Retinal pigment epithelial cell (primary cell): ENCODE measurements around the gene LRRC4C.

Experiments
- DNase-seq: peaks from one replicate; pipeline ENCODE4 v3.0.0-alpha.2; 2010; ENCODE audit warnings: low read depth
- H3K4me3 ChIP-seq: 2 replicates; pipeline ENCODE4 v1.5.1; 2011; ENCODE audit warnings: mild to moderate bottlenecking, low read length, control low read depth, moderate library complexity
- CTCF ChIP-seq: conservative IDR thresholded peaks from 2 replicates; pipeline ENCODE4 v1.5.1; 2011; ENCODE audit warnings: low read depth, low read length, control low read depth, inconsistent platforms

LRRC4C gene

DNA sequence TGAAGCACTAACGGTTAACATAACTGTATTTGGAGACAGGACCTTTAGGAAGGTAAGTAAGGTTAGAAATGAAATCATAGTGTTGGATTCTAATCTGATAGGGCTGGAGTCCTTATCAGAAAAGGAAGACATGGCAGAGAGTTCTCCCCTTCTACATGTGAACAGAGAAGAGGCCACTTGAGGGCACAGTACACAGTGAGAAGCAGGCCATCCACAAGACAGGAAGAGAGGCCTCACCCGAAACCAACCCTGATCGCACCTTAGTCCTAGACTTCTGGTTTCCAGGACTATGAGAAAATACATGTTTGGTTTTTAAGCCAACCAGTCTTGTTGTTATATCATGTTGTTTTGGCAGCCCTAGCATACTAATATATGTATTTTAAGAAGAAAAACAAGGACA, 170.0 kb downstream of the LRRC4C start:
- TF ChIP-seq CTCF = no peak
- H3K4me3 ChIP-seq = no peak overlapping the region
- DNase-seq = no peak

DNA sequence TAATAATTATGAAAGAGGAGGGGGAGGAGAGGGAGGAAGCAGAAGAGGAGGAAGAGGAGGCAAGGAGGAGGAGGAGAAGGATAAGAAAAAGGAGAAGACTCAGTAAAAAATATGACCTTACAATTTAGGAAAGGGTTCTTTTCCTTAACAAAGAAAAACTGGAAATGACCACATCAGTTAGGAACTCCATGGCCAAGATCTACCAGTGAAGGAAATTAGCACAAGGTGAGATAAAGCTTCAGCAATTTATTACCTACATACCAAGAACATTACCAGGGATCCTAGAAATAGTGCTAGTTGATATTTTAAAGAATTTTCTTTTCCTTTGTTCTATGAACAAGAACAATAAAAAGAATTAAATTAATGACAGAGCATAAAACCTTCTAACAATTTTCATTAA, 172.7 kb downstream of the LRRC4C start:
- no peak for TF ChIP-seq CTCF
- H3K4me3 ChIP-seq = no peak overlapping the region
- no peak for DNase-seq

- no peak for DNase-seq
- TF ChIP-seq CTCF = no peak
- no peak overlapping the region for H3K4me3 ChIP-seq
These were observed 175.1 kb downstream of the LRRC4C start for GRCh38 chr11:41284354-41284753.

GRCh38 chr11:41283191-41283930, 176.1 kb downstream of the LRRC4C start:
- TF ChIP-seq CTCF = no peak
- H3K4me3 ChIP-seq = no peak overlapping the region
- DNase-seq = no peak

GRCh38 chr11:41282395-41282794, 177.1 kb downstream of the LRRC4C start:
- no peak overlapping the region for H3K4me3 ChIP-seq
- no peak for DNase-seq
- no peak for TF ChIP-seq CTCF

DNA sequence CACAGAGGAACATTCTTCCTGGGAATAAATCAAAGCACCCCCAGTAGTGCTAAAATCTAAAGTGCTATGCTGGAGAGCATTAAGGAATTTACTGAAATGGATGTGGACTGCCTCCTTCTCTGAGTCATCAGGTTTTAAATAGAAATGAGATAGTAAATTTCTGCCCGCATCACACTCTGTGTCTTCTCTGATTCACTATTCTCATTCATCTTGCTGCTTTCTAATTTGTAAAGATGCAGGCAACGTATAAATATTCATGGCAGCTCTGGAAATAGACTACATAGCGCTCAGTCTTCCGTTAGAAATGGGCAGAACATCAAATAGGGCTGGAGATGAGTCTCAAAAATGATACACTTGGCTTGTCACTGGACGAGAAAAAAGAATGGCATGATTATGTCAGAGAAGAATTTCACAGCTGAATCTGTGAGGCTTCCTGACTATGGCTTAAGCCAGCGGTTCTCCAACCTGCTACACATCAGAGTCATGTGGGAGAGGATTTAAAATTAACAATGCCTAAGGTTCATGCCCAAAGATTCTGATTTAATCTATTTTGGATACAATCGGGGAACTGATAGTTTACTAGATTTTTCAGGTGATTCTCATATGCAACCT, 178.2 kb downstream of the LRRC4C start:
- TF ChIP-seq CTCF = no peak
- no peak for DNase-seq
- no peak overlapping the region for H3K4me3 ChIP-seq

GRCh38 chr11:41274831-41275230, 184.6 kb downstream of the LRRC4C start:
- no peak for DNase-seq
- no peak overlapping the region for H3K4me3 ChIP-seq
- no peak for TF ChIP-seq CTCF
